Left kidney (tissue), 2 donors: Measurements from ENCODE around the gene JPH3. TPM values are rescaled to one million over a fixed set of nuclear protein-coding genes. Genes with fewer than 3 reads are reported as not detected.

Source experiments
- DNase-seq: peaks from one replicate; pipeline ENCODE4 v3.0.0-alpha.2; 2013
- polyA plus RNA-seq: library from polyadenylated mRNA; unstranded; fragments of 120-200 nt; gene quantifications from one replicate; pipeline ENCODE4 v1.2.1, GENCODE V29; 2013; ENCODE audit not compliant: insufficient read length

JPH3 gene
- polyA plus RNA-seq, 1 donor: 0.76 TPM

DNA sequence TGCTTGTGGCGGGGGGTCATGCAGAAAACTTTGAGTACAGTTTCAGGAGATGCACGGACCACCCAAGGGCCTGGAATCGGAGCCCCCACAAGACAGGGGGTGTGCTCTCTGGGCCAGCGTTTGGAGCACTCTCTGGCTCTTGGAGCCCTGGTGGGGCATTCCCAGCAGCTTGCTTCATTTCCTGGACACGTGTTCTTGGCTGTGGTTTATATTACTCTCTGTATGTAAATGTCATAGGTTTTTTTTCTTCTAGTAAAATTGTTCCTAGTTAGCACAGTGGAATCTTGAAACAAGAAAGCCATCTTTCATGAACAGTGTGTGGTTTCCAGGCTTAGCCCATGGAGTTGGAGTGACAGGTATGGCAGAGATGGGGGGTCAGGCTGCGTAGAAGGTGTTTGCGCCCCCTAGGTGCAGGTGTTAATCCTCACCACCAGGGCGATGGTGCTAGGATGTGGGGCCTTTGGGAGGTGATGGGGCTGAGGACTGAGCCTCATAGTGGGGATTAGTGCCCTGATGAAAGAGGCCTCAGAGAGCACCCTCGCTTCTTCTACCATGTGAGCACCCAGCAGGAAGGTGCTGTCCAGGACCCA, 79.8 kb downstream of the JPH3 start:
- no peak for DNase-seq

DNA sequence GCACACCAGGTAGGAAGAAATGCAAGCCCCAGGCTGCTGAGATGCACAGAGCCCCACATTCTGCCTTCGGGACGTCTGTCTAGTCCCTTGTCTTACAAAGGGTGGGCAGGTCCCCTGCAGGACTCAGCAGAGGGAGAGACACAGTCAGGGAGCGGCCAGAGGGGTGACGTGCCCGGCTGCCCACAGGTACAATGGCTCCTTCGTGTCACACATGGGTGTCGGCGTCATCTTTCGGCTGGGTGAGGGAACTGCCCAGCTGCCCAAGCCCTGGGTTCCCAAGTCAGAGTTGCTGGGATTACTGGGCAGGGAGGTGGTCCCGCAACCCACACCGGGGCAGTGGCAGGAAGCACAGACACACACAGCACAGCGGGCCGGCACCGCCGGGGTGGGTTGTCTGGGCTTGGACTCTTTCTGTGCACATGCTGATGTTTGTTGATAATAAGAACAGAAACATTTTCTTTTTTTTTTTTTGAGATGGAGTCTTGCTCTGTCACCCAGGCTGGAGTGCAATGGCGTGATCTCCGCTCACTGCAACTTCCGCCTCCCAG, 80.6 kb downstream of the JPH3 start:
- no peak for DNase-seq

DNA sequence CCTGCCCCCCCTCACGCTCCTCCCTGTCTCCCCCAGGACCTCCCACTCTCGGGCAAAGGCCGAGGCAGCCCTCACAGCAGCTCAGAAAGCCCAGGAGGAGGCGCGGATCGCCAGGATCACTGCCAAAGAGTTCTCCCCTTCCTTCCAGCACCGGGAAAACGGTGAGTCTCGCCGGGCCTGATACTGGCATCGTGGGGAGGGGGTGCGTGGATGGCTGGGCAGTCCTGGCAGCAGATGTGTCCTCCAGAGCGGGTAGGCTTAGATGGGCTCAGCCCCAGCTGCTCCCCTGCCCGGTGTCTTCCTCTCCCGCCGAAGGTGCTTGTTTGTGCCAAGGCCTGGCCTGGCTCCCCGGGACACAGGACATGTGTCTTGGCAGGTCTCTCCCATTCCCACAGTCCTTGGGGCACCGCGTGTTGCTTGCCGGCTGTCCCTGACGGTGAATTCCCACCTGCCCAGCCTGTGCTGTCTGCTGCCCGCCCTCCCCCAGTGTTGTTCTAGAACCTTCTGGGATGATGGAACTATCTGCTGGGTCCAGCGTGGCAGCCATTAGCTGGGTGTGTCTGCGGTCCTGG, 81.9 kb downstream of the JPH3 start:
- no peak for DNase-seq

DNA sequence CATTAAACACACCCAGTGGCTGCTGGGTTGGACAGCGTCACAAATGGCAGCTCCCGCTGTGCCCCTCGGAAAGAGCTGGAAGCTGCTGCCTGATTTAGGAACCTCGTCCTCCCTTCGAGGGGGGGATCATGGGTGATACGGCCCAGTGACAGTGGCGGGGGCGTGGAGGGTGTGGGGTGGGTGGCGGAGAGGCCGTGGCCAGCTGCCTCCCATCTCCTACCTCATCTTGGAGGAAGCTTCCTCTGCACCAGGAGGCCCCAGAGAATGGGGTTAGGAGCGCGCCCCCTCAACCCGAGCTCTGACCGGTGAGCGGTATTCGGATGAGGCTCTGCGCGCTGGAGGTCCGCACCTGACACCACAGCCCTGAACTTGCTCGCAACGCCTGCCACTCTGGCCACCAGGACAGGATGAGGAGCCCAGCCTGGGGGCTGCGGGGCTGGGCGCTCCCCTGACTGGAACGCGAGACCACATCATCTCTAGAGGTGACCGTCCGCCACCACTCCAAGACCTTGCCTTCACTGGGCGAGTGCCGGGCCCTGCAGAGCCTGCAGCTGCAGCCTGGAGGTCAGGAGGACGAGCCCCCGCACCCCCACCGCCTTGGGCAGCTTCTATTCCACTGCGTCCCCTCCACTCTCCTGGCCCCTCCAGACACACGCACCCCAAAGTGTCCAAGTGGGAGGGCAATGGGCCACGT, 82.5 kb downstream of the JPH3 start:
- DNase-seq: no peak

DNA sequence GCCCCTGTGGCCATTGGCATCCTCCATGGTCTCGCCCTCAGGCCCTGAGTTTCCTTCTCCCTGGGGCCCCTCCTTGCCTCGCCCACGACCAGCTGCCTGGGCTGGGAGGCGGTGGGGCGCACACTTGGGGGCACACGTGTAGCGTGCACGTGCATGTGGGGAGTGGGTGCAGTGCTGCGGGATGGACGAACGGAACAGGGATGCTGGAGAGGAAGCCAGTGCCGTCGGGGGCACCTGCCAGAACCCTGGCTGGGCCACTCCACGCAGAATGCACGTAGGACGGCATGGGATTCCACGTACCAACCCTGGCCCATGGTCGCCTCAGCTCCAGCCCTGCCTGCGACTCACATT, 83.1 kb downstream of the JPH3 start:
- DNase-seq: no peak

DNA sequence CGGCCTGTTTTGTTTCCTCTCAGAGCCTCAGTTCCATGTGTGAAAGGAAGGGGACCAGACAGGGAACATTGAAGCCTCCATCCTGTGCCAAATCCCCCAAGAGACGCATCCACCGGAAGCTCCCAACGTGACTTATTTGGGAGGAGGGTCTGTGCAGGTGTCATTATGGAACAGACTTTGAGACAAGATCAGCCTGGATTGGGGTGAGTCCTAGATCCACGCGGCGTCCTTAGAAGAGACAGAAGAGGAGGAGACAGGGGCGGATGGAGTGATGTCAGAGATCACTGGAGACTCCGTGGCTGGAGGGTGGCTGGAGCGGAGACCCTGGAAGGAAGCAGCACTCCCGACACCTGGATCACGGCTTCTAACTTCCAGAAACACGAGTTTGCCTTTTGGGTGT, 83.5 kb downstream of the JPH3 start:
- no peak for DNase-seq

DNA sequence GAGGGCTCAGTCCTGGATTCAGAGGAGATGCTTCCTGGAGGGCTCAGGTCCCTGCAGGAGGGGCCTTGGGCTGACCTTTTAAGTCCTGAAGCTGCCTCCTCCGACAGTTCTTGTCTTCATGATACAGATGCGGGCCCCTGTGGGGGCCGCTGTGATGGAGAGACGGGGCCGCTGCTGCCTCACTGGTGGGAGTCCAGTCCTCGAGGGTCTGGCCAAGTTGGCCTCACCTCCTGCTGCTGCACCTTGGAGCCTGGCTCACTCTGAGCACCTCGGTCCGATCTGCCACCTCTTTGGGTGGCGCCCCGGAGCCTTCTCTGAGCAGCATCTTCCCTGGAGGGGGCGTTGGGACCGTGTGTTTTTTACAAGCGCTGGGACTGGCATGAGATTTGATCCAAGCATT, 84.4 kb downstream of the JPH3 start:
- DNase-seq: no peak

DNA sequence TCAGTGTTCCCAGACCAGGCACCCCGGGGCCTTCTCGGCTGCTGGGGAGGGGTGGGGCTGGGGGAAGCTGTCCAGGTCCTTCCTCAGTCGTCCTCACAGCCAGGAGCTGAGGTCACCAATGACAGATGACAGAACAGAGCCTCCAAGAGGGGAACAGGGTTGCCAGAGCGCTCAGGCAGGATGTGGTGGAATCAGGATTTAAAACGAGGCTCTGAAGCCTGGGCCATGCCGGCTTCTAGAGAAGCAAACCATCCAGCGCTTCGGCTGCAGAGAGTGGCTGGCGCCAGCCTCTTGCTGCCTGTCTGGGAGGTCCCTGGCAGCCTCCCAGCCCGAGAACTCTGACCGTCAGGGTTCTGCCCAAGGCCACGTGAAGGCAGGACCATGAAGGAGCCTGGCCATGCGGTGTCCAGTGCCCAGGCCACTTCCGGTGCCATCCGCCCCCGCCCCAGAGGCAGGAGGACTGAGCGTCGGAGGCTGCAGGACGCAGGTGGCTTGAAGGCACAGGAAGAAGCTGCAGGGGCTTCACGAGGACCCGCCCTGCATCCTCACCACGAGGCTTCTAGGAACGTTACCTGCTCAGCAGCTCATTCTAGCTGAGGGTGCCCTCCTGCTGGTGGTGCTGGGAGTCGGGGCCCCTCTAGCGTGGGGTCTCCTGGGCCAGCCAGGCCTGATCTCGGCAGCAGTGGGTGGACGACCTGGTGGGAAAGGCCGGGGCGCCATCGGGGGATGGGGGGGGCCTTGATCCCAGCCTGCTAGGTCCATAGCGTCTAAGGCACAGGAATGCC, 85.0 kb downstream of the JPH3 start:
- no peak for DNase-seq

DNA sequence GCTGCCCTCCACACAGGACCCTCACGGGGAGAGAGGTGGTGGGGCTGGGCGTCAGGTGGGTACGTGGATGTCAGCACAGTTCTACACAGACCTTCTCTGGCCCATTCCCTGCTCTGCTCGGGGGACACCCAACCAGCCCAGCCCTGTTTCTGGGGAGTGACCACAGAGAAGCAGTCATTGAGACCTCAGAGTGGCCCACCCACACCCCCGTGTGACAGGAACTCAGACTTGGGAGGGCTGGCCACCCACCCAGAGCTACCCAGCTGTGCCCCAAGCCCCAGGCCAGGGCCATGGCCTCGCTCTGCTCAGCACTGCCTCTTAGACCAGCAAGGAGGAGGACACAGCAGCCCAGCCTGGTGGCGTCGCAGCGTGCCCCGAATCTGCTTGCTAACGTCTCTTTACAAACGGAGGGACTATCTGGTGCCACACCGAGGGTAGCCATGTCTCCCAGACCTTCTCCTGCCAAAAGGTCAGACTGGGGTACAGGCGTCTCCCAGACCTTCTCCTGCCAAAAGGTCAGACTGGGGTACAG, 85.8 kb downstream of the JPH3 start:
- DNase-seq: no peak

DNA sequence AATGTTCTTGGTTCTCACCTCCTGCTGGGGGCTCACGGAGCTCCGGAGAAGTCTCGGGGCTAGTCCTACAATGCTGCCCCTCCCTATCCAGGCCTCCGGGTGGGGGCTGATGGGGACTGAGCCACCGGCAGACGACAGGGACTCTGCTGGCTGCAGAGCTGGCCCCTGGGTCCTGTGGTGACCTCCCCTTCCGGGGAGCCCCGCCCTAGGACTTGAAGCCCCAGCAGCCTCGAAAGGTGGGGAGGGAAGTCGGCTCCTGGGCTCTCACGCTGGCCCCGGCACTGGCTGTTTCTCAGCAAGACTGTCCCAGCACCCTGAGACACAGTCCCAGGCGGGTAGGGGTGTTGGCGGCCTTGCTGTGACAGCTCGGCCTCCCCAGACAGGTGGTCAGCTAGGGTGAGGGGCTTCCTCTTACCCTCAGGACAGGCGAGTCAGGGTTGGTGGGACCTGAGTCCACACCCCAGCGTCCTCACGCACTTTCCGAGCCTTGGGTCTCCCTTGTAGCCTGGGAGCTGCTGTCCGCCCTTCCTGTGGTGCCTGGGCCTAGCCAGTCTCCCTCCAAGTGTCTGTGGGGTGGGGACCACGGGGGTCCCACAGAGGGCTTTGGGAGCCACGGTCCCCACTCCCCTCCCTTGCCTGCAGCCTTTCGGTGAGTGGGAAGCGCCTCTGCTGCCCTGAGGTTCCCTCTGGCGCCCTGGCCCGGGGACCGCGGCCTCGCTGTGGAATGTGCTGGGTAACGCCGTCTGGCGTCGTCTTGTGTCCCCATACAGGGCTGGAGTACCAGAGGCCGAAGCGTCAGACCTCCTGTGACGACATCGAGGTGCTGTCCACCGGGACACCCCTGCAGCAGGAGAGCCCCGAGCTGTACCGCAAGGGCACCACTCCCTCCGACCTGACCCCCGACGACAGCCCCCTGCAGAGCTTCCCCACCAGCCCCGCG, 86.8 kb downstream of the JPH3 start:
- DNase-seq: no peak

DNA sequence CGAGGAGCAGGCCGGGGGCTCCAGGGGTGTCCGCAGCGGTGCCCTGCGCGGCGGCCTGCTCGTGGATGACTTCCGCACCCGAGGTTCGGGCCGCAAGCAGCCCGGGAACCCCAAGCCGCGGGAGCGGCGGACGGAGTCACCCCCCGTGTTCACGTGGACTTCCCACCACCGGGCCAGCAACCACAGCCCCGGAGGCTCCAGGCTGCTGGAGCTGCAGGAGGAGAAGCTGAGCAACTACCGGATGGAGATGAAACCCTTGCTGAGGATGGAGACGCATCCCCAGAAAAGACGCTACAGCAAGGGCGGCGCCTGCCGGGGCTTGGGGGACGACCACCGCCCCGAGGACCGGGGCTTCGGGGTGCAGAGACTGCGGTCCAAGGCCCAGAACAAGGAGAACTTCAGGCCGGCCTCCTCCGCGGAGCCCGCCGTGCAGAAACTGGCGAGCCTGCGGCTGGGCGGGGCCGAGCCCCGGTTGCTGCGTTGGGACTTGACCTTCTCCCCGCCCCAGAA, 87.7 kb downstream of the JPH3 start:
- no peak for DNase-seq

DNA sequence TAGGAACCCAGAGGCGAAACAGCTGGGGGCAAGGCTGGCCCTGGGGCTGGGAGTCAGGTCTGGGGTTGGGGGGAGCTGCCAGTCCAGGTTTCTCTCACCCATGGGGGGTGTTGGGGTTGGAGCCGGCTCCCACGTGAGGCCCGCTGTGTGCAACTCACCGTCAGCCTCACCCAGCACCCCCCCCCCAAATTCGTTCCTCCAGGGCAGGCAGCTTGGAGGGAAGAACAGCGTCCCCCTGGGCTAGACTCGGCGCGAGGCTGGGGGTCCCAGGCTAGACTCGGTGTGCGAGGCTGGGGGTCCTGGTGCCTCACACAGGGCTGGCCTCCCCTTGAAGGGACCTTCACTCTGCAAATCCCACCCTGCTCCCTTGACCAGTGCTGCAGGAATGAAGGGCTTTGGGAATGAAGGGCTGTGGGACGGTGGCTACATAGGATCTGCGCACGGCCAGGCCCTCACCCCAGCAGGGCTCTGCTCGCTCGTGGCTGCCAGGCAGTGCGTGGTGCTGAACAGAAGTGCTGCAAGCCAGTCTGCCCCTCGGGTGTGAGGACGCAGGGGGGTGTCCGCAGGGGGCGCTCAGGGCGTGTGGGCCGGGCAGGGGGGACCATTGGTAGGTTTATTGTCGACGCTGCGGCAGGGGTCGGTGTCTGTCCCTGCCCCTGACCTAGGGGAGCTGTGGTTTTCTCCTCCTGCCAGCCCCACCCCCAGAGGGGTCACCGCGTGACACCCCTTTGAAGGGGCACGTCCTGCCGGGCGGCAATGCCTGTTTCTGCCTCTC, 88.8 kb downstream of the JPH3 start:
- DNase-seq: no peak

DNA sequence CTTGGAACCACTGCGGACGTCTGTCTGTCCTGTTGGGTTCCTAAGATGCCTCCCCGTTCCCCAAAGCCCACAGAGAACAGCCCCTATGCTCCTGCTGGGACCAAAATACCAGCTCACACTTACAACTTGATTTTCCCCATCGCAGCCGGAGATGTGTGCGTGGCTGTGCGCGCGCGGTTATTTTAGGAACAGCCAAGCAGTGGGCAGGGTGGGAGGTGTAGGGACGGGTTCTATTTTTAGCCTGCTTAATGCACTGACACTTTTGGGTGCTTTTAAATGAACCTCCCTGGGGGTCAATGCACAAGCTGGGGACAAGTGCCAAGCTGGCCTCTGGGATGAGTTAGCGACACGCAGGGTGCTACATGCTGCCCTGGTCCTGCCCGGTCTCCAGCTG, 89.4 kb downstream of the JPH3 start:
- DNase-seq: no peak

DNA sequence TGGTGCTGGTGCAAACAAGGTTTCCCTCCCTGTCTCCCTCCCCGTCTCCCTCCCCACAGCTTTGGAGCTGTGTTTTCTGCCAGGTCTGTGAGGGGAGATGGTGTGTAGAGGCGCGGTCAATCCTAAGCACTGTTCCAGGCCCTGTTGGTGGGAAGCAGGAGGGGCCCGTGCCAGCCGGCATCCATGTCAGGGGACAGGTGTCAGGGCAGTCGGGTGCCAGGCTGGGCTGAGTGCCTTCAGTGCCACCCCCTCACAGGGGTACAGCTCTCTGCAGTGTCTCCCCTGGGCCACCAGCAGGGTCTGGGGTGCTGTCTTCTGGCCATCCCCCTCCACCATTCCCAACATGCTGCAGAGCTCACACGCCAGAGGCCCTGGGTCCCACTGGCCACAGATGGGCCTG, 89.9 kb downstream of the JPH3 start:
- DNase-seq: no peak

DNA sequence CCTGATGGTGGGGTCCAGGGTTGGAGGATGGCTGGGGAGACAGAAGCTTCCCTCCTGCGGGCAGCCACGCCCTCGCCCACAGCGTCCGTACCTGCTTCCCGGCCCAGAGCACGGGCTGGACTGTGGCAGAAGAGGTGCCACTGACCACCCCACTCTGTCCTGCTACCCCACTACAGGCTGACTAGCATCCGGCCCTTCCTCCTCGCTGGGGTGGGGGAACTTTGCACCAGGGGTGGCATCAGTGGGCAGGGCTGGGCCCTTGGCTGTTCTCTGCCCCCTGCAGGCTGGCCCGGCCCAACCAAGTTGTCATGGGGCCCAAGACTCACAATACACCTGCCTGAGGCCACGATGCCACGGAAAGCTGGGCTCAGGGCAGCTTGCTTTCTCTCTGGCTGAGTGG, 90.4 kb downstream of the JPH3 start:
- DNase-seq: no peak

DNA sequence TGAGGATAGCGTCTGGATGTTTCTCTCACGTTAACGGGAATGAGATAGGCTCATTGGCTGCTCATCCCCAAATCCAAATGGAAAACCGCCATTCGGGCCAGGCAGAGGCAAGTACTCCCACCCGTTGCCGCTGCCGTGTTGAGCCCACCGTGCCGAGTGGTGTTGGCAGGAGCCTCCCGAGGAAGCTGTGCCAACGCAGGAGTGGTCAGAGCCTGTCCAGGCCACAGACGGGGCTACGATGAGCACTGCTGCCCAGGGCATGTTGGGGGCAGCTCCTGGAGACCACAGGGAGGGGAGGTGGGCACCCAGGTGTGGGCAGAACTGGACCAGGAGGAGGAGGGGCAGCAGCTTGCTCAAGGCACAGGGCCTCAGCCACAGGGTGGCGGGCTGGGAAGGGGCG, 91.5 kb downstream of the JPH3 start:
- DNase-seq: no peak

DNA sequence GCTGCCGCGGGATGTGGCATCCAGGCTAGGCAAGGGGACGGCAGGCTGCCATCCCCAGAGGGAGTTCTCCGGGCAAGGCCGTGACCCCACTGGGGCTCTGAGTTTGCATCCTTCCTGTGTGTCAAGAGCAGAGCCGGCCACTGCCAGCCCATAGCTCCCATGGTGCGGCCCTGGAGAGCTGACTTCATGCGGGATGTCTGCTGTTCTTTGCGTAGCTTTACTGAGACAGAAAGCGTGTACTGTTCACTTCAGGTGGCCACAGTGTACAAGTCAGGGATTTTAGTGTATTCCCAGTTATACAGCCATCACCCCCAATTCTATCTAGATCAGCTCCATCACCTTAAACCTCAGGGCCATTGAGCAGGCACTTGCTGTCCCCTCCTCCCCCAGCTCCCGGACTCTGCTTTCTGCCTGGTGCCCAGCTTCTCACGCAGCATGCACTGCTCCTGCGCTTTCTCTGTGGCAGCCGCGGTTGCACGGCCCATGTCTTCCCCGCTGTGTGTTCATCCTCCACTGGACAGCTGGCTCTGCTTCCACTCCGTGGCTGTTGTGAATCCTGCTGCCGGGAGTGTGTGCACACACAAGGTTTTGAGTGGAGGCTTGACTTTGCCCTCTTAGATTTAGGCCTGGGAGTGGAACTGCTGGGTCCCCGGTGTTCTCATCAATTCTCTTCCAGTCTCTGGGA, 92.3 kb downstream of the JPH3 start:
- DNase-seq: no peak

DNA sequence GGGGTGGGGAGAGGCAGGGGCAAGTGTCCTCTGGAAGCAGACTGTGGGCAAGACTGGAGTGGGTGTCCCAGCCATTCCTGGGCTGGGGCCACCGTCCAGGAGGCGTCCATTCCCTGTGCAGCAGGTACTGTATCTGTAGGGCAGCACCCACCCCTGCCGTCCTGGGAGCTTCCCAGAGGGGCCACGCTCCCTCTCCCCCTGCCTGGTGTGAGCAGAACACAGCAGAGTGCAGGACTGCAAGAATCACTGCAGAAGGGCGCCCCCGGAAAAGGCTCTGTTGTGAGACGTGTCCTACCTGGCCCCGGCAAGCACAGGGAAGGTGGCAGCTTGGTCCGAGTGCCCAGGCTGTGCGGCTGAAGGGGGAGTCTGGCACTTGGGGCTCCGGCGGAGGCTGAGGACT, 93.2 kb downstream of the JPH3 start:
- DNase-seq: no peak

DNA sequence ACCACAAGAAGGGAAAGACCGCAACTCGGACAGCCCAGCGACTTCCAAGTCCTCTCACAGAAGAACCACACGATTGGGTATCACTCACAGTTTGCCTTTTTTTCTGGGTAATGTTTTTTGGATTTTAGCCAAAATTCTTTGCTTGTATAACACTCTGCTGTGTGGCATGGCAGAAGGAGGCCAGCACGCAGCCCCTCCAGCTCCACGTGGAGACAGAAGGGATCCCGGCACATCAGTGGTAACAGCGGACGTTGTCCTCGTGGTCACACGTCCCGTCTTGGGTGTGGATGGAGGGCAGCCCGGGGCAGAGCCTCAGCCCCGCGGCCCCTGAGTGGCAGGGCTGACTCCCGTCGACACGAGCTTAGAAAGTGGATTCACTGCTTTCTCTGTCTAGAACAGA, 94.4 kb downstream of the JPH3 start:
- no peak for DNase-seq

DNA sequence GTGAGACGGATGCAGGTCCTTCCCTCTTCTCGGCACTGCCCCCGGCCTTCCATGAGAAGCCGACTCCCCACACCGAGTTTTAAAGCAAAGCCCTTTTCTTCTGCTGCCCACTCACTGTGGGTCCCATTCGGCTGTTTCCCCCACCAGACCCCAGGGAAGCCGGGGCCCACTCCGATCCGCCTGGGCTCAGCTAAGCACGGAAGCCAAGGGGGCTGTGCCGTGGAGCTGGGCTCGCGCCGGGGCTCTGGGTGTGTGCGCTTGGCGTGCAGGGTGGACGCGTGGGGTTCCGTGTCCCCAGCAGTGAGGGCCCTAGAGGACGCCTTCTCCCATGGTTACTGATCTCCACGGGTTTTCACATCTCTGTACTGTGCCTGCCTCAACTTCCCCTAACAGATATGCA, 94.9 kb downstream of the JPH3 start:
- DNase-seq: no peak
